Keratinocyte (primary cell): Measurements from ENCODE around the gene CDADC1.
"Not testable (repeated sequence)": the region's sequence is repeated elsewhere in the genome, so short reads cannot be mapped to it uniquely, and the experiment has no call there.

ENCODE experiments used
- EZH2 ChIP-seq: IDR thresholded peaks from one replicate; pipeline ENCODE4 v1.6.1; 2012; ENCODE audit warnings: inconsistent platforms, mild to moderate bottlenecking, low read length, moderate library complexity
- TF ChIP-seq, protein P1 (sequence below), 3 experiments: IDR thresholded peaks in 1 of 3; conservative IDR thresholded peaks in 1 of 3; optimal IDR thresholded peaks in 1 of 3; 2 replicates in 2 of 3; 3 replicates in 1 of 3; pipeline versions ENCODE3 to v1.5.1; 2011; ENCODE audit warnings: low read length in 3 of 3, mild to moderate bottlenecking in 3 of 3, moderate library complexity in 2 of 3, control low read depth in 1 of 3, inconsistent platforms in 1 of 3; ENCODE audit not compliant: insufficient read depth in 2 of 3; ENCODE audit errors: extremely low read depth in 1 of 3

DNA sequence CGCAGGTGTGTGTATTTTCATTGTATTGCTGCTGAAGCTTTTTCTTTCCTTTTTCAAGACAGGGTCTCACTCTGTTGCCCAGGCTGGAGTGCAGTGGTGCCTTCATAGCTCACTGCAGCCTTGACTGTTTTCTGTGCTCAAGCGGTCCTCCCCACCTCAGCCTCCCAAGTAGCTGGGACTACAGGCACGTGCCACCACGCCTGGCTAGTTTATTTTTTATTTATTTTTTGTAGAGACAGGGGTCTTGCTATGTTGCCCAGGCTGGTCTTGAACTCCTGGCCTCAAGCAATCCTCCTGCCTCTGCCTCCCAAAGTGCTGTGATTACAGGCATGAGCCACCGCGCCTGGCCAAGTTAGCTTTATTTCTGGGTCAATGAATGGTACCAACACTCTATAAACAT lies 47.0 kb downstream of the CDADC1 start:
- TF ChIP-seq, protein P1, sequence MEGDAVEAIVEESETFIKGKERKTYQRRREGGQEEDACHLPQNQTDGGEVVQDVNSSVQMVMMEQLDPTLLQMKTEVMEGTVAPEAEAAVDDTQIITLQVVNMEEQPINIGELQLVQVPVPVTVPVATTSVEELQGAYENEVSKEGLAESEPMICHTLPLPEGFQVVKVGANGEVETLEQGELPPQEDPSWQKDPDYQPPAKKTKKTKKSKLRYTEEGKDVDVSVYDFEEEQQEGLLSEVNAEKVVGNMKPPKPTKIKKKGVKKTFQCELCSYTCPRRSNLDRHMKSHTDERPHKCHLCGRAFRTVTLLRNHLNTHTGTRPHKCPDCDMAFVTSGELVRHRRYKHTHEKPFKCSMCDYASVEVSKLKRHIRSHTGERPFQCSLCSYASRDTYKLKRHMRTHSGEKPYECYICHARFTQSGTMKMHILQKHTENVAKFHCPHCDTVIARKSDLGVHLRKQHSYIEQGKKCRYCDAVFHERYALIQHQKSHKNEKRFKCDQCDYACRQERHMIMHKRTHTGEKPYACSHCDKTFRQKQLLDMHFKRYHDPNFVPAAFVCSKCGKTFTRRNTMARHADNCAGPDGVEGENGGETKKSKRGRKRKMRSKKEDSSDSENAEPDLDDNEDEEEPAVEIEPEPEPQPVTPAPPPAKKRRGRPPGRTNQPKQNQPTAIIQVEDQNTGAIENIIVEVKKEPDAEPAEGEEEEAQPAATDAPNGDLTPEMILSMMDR (optimal IDR thresholded peaks at IDR 0.05 in 1 of 3, IDR thresholded peaks at IDR 0.05 in 1 of 3, conservative IDR thresholded peaks at IDR 0.05 in 1 of 3; ENCODE audit: extremely low read depth in 1 of 3, insufficient read depth in 2 of 3, low read length in 3 of 3), result not testable (repeated sequence)
- TF ChIP-seq EZH2, result not testable (repeated sequence)
